ENCODE measurements around the gene TADA3.
A peak's percentile ranks its signal among the peaks of the same experiment; 100 is the strongest.

The TADA3 gene

GRCh38 chr3:9757427-9757826, 34.8 kb downstream of the TADA3 start:
- DNase-seq: no peak

- no peak for DNase-seq
Measured at GRCh38 chr3:9754678-9755077, 37.6 kb downstream of the TADA3 start.

- peak; percentile 49 for DNase-seq
Measured at GRCh38 chr3:9750556-9751411, 41.5 kb downstream of the TADA3 start.

GRCh38 chr3:9749645-9750555, 42.4 kb downstream of the TADA3 start, which contains the start of gene OGG1:
Gene OGG1, plus strand, starts transcription at chr3:9749952. Its CDS starts 335 bp downstream, at chr3:9750287.
- peak; percentile 90 for DNase-seq

GRCh38 chr3:9749296-9749644, 43.0 kb downstream of the TADA3 start:
- peak; percentile 57 for DNase-seq

- DNase-seq: no peak
Measured at GRCh38 chr3:9748031-9748430, 44.2 kb downstream of the TADA3 start.

- DNase-seq: no peak
Measured at GRCh38 chr3:9747267-9747666, 45.0 kb downstream of the TADA3 start.

GRCh38 chr3:9746330-9746729, 45.9 kb downstream of the TADA3 start:
- DNase-seq: no peak

- DNase-seq: no peak
Measured at GRCh38 chr3:9745521-9745920, 46.8 kb downstream of the TADA3 start.

GRCh38 chr3:9744162-9744561, 48.1 kb downstream of the TADA3 start:
- DNase-seq: no peak

GRCh38 chr3:9743548-9743947, 48.7 kb downstream of the TADA3 start:
- no peak for DNase-seq

- DNase-seq: no peak
Measured at GRCh38 chr3:9742560-9742959, 49.7 kb downstream of the TADA3 start.

- DNase-seq: no peak
Measured at GRCh38 chr3:9739181-9739580, 53.1 kb downstream of the TADA3 start.

GRCh38 chr3:9736831-9737230, 55.4 kb downstream of the TADA3 start:
- DNase-seq: no peak

GRCh38 chr3:9732740-9733115, 59.5 kb downstream of the TADA3 start:
- no peak for DNase-seq

GRCh38 chr3:9732080-9732739, 60.1 kb downstream of the TADA3 start:
- DNase-seq: peak; percentile 20

GRCh38 chr3:9731206-9732079, 60.8 kb downstream of the TADA3 start, which contains the start of gene BRPF1:
Gene BRPF1, plus strand, starts transcription at chr3:9731735. Its CDS starts 2,406 bp downstream, at chr3:9734141.
- peak; percentile 95 for DNase-seq

- DNase-seq: no peak
Measured at GRCh38 chr3:9730657-9731205, 61.5 kb downstream of the TADA3 start.
